ENCODE data around the gene CYP2R1. TPM values are rescaled to one million over a fixed set of nuclear protein-coding genes. Genes with fewer than 3 reads are reported as not detected.
A peak's percentile ranks its signal among the peaks of the same experiment; 100 is the strongest.

CYP2R1 gene
- total RNA-seq, 1 experiment from 2014 or later = 18.3 TPM

- ATAC-seq (no peak), DNase-seq (ENCODE audit: low read depth, low spot score) (no peak)
- POLR2A ChIA-PET = no interaction called here
- H3K4me2 ChIP-seq (ENCODE audit: low read length) = no peak overlapping the region
- no peaks in the 10 kb centered on the region for H3K79me2 ChIP-seq (ENCODE audit: insufficient read depth, low read length)
- H3K9me3 ChIP-seq (ENCODE audit: control insufficient read depth in 1 of 2, insufficient read depth in 1 of 2, low read depth in 1 of 2, low read length in 2 of 2) = no peaks in the 10 kb centered on the region
- H4K20me1 ChIP-seq (ENCODE audit: insufficient read depth) = no peaks in the 10 kb centered on the region
- no peak overlapping the region for H3K27ac ChIP-seq (ENCODE audit: low read depth, low read length)
- H2AFZ ChIP-seq (ENCODE audit: low read depth, low read length, poor library complexity, severe bottlenecking) = no peak overlapping the region
- peak; percentile 47; the same call in 1 of the 2 replicates for TF ChIP-seq SP1 (IDR thresholded peaks at IDR 0.05; ENCODE audit: low read depth)
- peak; percentile 31; the same call in 1 of the 2 replicates for TF ChIP-seq MAX (IDR thresholded peaks at IDR 0.05)
- peak; percentile 92 for TF ChIP-seq CEBPB (IDR thresholded peaks at IDR 0.05; ENCODE audit: low read depth)
- TF ChIP-seq EZH2 (IDR thresholded peaks at IDR 0.05) = no peak
- 0 out of 2 replicates have a peak, but pooled peaks have one; percentile 30 for TF ChIP-seq EGR1 (IDR thresholded peaks at IDR 0.05; ENCODE audit: low read depth)
- peak; percentile 40 for TF ChIP-seq POLR2AphosphoS5 (IDR thresholded peaks at IDR 0.05; ENCODE audit: low read depth, low read length)
- TF ChIP-seq YY1 (IDR thresholded peaks at IDR 0.05; ENCODE audit: extremely low read depth, insufficient replicate concordance, low read depth, low read length) = no peak
- no peaks in the 10 kb centered on the region for H3K36me3 ChIP-seq (ENCODE audit: control insufficient read depth in 1 of 2, insufficient read depth in 2 of 2, low read length in 2 of 2)
- H3K9me2 ChIP-seq (ENCODE audit: insufficient read depth) = no peaks in the 10 kb centered on the region
- peaks cover 5 to 24% of the 10 kb centered on the region in 2 experiments; a peak in 3 of 4 replicates for H3K4me1 ChIP-seq (ENCODE audit: control insufficient read depth in 1 of 2, insufficient read depth in 2 of 2, low read length in 2 of 2)
- CTCF ChIA-PET = interaction anchor here (5.2 kb wide), 1 partner anchor 14 kb away, joined by 75 read pairs; no protein-coding TSS in a partner anchor
- no peaks in the 10 kb centered on the region for H3K27me3 ChIP-seq (ENCODE audit: insufficient read depth, low read length)
- RAD21 ChIA-PET (ENCODE audit: low non-redundant PET in 1 of 2, low total read pairs in 2 of 2, uncharacterized antibody in 2 of 2, unreplicated experiment in 2 of 2) = no interaction called here
- intact Hi-C loops (cut with micrococcal nuclease) = loop anchor here (5.0 to 10.0 kb wide), 3 partner anchors 43 to 373 kb away; partner anchors contain the start of genes PDE3B and PSMA1
- no TSS peak for BruUV-seq (replicated peaks)
- H3K4me3 ChIP-seq (replicated peaks in 1 of 2; ENCODE audit: low read depth in 1 of 2, low read length in 2 of 2) = no peak overlapping the region
- no peak overlapping the region for H3K9ac ChIP-seq (ENCODE audit: low read length)
These were observed 2.9 kb upstream of the CYP2R1 start for GRCh38 chr11:14894657-14895598.

All from HCT116 (cell line).